SK-N-MC (cell line): ENCODE data around the gene ZNF485.
"Not testable (repeated sequence)": the region's sequence is repeated elsewhere in the genome, so short reads cannot be mapped to it uniquely, and the experiment has no call there.

Experiments used
- DNase-seq: peaks from one replicate; pipeline ENCODE4 v3.0.0-alpha.2; 2011; ENCODE audit warnings: low read depth, low spot score
- H3K27ac ChIP-seq: fragments of 200-600 bp; sonication (generic); 2 replicates; pipeline ENCODE4 v1.5.1; 2016; ENCODE audit warnings: mixed run types
- H3K36me3 ChIP-seq: fragments of 200-600 bp; sonication (generic); 2 replicates; pipeline ENCODE4 v1.6.1; 2017; ENCODE audit warnings: antibody characterized with exemption, low read length, mixed read lengths; ENCODE audit not compliant: insufficient read depth
- H3K4me3 ChIP-seq: fragments of 200-600 bp; sonication (generic); 2 replicates; pipeline ENCODE4 v1.5.1; 2016
- H3K9ac ChIP-seq: fragments of 200-600 bp; sonication (generic); 2 replicates; pipeline ENCODE4 v1.8.0; 2017; ENCODE audit warnings: mixed run types, mixed read lengths; ENCODE audit not compliant: insufficient read length
- H3K9me3 ChIP-seq: fragments of 200-600 bp; sonication (generic); 2 replicates; pipeline ENCODE4 v1.6.1; 2017; ENCODE audit warnings: low read depth, mild to moderate bottlenecking, antibody characterized with exemption, low read length, moderate library complexity, mixed read lengths
- EZH2 ChIP-seq: fragments of 200-600 bp; sonication (generic); IDR thresholded peaks from one replicate; pipeline ENCODE4 v1.6.1; 2017; ENCODE audit warnings: antibody characterized with exemption
- FOXP2 ChIP-seq: optimal IDR thresholded peaks from 2 replicates; pipeline ENCODE3; 2011; ENCODE audit warnings: mild to moderate bottlenecking, moderate library complexity; ENCODE audit not compliant: insufficient read depth; ENCODE audit errors: extremely low read length, control extremely low read depth
- POLR2AphosphoS5 ChIP-seq: IDR thresholded peaks from 2 replicates; pipeline ENCODE4 v1.6.1; 2012; ENCODE audit warnings: mild to moderate bottlenecking, low read depth, low read length, borderline replicate concordance

The ZNF485 gene

GRCh38 chr10:43596546-43596945 is 9.7 kb upstream of the ZNF485 start:
- H3K36me3 ChIP-seq = no peaks in the 10 kb centered on the region
- H3K4me3 ChIP-seq = no peak overlapping the region
- no peaks in the 10 kb centered on the region for H3K9me3 ChIP-seq
- no peak for DNase-seq
- TF ChIP-seq POLR2AphosphoS5 (no peak), EZH2 (no peak), FOXP2 (no peak)
- H3K27ac ChIP-seq = no peak overlapping the region
- H3K9ac ChIP-seq = no peak overlapping the region

GRCh38 chr10:43598446-43598845 is 7.8 kb upstream of the ZNF485 start:
- H3K27ac ChIP-seq = no peak overlapping the region
- no peaks in the 10 kb centered on the region for H3K36me3 ChIP-seq
- H3K4me3 ChIP-seq = no peak overlapping the region
- no peaks in the 10 kb centered on the region for H3K9me3 ChIP-seq
- no peak overlapping the region for H3K9ac ChIP-seq
- no peak for DNase-seq
- no peak for TF ChIP-seq POLR2AphosphoS5

- Histone ChIP-seq H3K36me3 (no peaks in the 10 kb centered on the region), H3K4me3 (no peak overlapping the region), H3K9me3 (no peaks in the 10 kb centered on the region), H3K9ac (no peak overlapping the region), H3K27ac (no peak overlapping the region)
- no peak for TF ChIP-seq FOXP2
- no peak for TF ChIP-seq POLR2AphosphoS5
- no peak for TF ChIP-seq EZH2
- DNase-seq = no peak
These were observed 6.9 kb upstream of the ZNF485 start for GRCh38 chr10:43599333-43599732.

GRCh38 chr10:43601576-43601975 is 4.7 kb upstream of the ZNF485 start:
- not testable (repeated sequence) for DNase-seq, H3K9ac ChIP-seq, H3K36me3 ChIP-seq, H3K9me3 ChIP-seq, H3K27ac ChIP-seq, H3K4me3 ChIP-seq

GRCh38 chr10:43605850-43606322 is 352 bp upstream of the ZNF485 start:
- no peak for DNase-seq
- Histone ChIP-seq H3K9ac (no peak overlapping the region), H3K36me3 (no peaks in the 10 kb centered on the region; the same call in 1 of the 2 replicates), H3K4me3 (peak overlapping the region; percentile 78), H3K9me3 (no peaks in the 10 kb centered on the region), H3K27ac (no peak overlapping the region)
- TF ChIP-seq EZH2 = no peak
- TF ChIP-seq POLR2AphosphoS5 = no peak
- no peak for TF ChIP-seq FOXP2

GRCh38 chr10:43607199-43607573 is 948 bp downstream of the ZNF485 start:
- no peak for DNase-seq
- no peak overlapping the region for H3K27ac ChIP-seq
- no peak overlapping the region for H3K9ac ChIP-seq
- peak overlapping the region; percentile 78 for H3K4me3 ChIP-seq
- H3K9me3 ChIP-seq = no peaks in the 10 kb centered on the region
- H3K36me3 ChIP-seq = no peaks in the 10 kb centered on the region; the same call in 1 of the 2 replicates
- TF ChIP-seq FOXP2 = no peak
- TF ChIP-seq EZH2 = no peak
- no peak for TF ChIP-seq POLR2AphosphoS5

GRCh38 chr10:43610636-43611035 is 4.4 kb downstream of the ZNF485 start:
- H3K36me3 ChIP-seq = peaks cover under 1% of the 10 kb centered on the region; the same call in 1 of the 2 replicates
- TF ChIP-seq POLR2AphosphoS5 (no peak), FOXP2 (no peak), EZH2 (no peak)

GRCh38 chr10:43616697-43617370 is 10.6 kb downstream of the ZNF485 start:
- DNase-seq = no peak
- Histone ChIP-seq H3K9me3 (no peaks in the 10 kb centered on the region), H3K36me3 (peaks cover 14% of the 10 kb centered on the region), H3K4me3 (no peak overlapping the region), H3K27ac (no peak overlapping the region), H3K9ac (no peak overlapping the region)
- TF ChIP-seq POLR2AphosphoS5 (no peak), EZH2 (no peak), FOXP2 (no peak)

More at GRCh38 chr10:43610636-43611035, 4.4 kb downstream of the ZNF485 start:
- no peak overlapping the region for H3K4me3 ChIP-seq
- H3K9ac ChIP-seq = no peak overlapping the region
- DNase-seq = no peak
- H3K27ac ChIP-seq = no peak overlapping the region
- H3K9me3 ChIP-seq = no peaks in the 10 kb centered on the region

- TF ChIP-seq FOXP2 = no peak
- no peak for TF ChIP-seq POLR2AphosphoS5
- TF ChIP-seq EZH2 = no peak
- DNase-seq = no peak
- Histone ChIP-seq H3K9ac (no peak overlapping the region), H3K9me3 (no peaks in the 10 kb centered on the region), H3K36me3 (peaks cover 14% of the 10 kb centered on the region), H3K27ac (no peak overlapping the region), H3K4me3 (no peak overlapping the region)
These were observed 13.1 kb downstream of the ZNF485 start for GRCh38 chr10:43619368-43619767.

- TF ChIP-seq EZH2 (no peak), FOXP2 (no peak)
- Histone ChIP-seq H3K9me3 (no peaks in the 10 kb centered on the region), H3K4me3 (no peak overlapping the region), H3K9ac (no peak overlapping the region), H3K27ac (no peak overlapping the region), H3K36me3 (no peaks in the 10 kb centered on the region; the same call in 1 of the 2 replicates)
- no peak for DNase-seq
These were observed 15.8 kb downstream of the ZNF485 start for GRCh38 chr10:43622038-43622437.
